IgD-negative memory B cell (primary cell): ENCODE measurements around the gene MOGAT1. TPM values are rescaled to one million over a fixed set of nuclear protein-coding genes. Genes with fewer than 3 reads are reported as not detected.
A peak's percentile ranks its signal among the peaks of the same experiment; 100 is the strongest.
"Not testable (repeated sequence)": the region's sequence is repeated elsewhere in the genome, so short reads cannot be mapped to it uniquely, and the experiment has no call there.

Experiments used
- H3K27ac Mint-ChIP-seq, 3 donors: one replicate each; pipeline ENCODE4 v1.8.0; 2020 to 2022; ENCODE audit warnings: mild to moderate bottlenecking in 3 of 3, mixed read lengths in 3 of 3, moderate library complexity in 1 of 3
- H3K27me3 Mint-ChIP-seq: one replicate; pipeline ENCODE4 v1.8.0; 2021; ENCODE audit warnings: mixed read lengths
- H3K36me3 Mint-ChIP-seq: one replicate; pipeline ENCODE4 v1.8.0; 2020; ENCODE audit warnings: mild to moderate bottlenecking, mixed read lengths
- H3K4me1 Mint-ChIP-seq, 3 donors: one replicate each; pipeline ENCODE4 v1.8.0; 2020 to 2022; ENCODE audit warnings: mixed read lengths in 3 of 3, mild to moderate bottlenecking in 1 of 3
- H3K4me3 Mint-ChIP-seq, 4 donors: one replicate each; pipeline ENCODE4 v1.8.0; 2020 to 2022; ENCODE audit warnings: mild to moderate bottlenecking in 4 of 4, mixed read lengths in 4 of 4, moderate library complexity in 3 of 4
- H3K9me3 Mint-ChIP-seq, 3 donors: one replicate each; pipeline ENCODE4 v1.8.0; 2020 to 2021; ENCODE audit warnings: mixed read lengths in 3 of 3, mild to moderate bottlenecking in 1 of 3
- polyA plus RNA-seq: library from polyadenylated mRNA; unstranded; fragments of 300-500 nt; fragmentation: Illumina TruSeq; gene quantifications from one replicate; pipeline ENCODE4 v1.2.3, GENCODE V29; 2021

Gene MOGAT1
- polyA plus RNA-seq, 1 donor from 2014 or later = not detected

DNA sequence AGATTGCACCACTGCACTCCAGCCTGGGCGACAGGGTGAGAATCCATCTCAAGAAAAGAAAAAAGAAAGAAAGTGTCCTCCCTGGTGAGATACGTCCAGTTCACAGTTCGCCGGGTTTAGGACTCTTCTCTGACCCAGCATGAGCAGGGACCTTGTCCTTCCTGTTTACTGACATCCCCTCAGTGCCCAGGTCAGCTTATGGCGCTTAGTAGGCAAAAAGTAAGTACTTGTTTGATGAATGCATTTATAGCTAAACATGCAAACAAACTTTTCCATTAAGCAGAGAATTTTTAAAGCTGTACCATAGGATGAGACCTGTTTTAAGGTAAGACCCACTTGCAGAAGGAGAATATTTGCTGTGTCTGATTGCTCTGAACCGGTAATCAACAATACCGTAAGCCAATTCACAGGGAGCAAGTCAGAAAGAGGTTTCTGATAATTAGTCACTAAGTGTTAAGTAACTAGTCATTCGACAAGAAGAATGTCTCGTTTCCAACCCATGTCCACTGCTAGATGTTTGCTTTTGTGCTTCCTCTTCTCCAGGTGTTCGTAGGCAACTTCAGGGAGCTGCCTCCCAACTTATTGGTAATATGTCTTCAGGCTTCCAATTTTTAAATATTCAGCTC is 40.0 kb downstream of the MOGAT1 start:
- H3K4me3 Mint-ChIP-seq = no peak overlapping the region
- peaks cover 25% of the 10 kb centered on the region for H3K27me3 Mint-ChIP-seq
- H3K27ac Mint-ChIP-seq = no peak overlapping the region
- H3K36me3 Mint-ChIP-seq = no peaks in the 10 kb centered on the region
- no peaks in the 10 kb centered on the region for H3K9me3 Mint-ChIP-seq
- peaks cover 5 to 9% (median 7%) of the 10 kb centered on the region in 3 donors for H3K4me1 Mint-ChIP-seq

DNA sequence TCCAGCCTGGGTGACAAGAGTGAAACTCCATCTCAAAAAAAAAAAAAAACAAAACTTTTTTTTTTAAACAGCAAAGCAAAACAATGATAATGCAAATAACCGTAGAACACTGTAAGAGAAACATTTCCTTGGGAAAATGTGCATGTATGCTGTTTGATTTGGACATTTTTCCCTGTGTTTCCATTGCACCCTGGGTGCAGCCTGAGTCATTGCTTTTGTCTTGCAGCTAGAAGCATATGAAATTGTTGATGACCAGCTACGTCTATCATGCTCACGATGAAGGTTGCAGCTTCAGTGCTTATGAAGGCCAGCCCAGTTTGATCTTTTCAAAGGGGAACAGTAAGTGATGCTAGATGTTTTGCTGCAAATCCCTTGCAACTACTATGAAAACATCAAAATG is 41.5 kb downstream of the MOGAT1 start:
- peaks cover 21% of the 10 kb centered on the region for H3K27me3 Mint-ChIP-seq
- no peaks in the 10 kb centered on the region for H3K9me3 Mint-ChIP-seq
- H3K27ac Mint-ChIP-seq = no peak overlapping the region
- H3K4me3 Mint-ChIP-seq = no peak overlapping the region
- peaks cover 5 to 9% (median 7%) of the 10 kb centered on the region in 3 donors for H3K4me1 Mint-ChIP-seq
- no peaks in the 10 kb centered on the region for H3K36me3 Mint-ChIP-seq

DNA sequence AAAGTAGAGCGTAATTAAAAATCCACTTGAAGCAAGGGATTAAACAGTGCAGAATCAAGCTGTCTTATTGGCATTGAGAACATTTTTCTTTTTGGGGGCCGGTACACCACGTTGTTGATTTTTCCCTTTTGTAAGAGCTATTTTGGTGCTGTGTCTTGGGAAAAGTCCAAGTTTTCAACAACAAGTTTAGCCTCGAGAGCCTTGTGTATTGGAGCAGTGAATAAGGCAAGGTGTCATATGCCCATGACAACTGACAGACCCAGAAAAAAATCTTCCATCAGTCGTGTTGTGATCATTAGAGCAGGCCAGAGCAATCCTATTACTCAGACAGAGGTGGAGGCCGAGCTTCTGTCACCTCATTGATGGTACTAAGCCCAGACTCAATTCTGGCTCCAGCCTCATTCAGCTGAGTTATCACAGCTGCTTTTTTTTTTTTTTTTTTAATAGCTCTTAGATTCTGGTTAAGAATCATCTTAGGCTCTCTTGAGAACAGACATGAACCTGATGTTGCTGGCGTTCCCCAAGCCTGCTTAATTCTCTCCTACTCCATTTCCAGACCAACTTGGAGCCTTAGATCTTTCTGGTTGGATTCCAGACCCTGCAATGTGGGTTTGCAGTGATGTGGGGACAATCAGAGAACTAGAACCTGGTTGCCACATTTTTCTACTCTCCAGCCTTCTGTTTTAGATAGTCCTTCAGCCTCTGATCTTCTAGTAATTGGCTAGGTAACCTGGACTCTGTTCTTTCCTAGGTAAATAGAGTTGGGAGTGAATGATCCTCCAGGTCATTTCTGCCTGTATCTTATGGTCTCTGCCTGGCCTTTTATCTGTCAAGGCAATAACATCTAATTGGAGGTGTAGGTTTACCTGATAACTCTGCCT is 43.1 kb downstream of the MOGAT1 start:
- Mint-ChIP-seq H3K9me3 (no peaks in the 10 kb centered on the region), H3K27ac (no peak overlapping the region), H3K36me3 (no peaks in the 10 kb centered on the region), H3K4me3 (no peak overlapping the region), H3K4me1 (peaks cover 5% of the 10 kb centered on the region in 3 donors), H3K27me3 (peaks cover 11% of the 10 kb centered on the region)

DNA sequence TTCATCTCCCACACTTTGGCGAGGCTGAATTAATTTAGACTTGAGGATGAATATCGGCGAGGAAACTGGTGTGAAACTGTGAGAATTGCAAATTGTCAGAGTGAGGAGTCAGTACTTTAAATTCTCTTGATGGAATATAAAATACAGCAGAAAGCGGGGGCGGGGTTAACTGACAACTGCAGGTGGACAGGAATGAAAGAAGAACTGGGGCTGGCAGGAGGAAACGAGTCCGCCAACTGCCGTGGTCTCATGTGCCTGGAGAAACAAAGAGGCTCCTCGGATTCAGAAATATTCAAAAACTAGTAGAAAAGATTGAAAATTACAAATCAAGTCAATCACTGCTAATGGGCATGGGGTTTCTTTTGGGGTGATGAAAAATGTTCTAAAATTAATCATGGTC is 44.3 kb downstream of the MOGAT1 start:
- Mint-ChIP-seq H3K9me3 (no peaks in the 10 kb centered on the region), H3K27me3 (peaks cover 5% of the 10 kb centered on the region), H3K36me3 (no peaks in the 10 kb centered on the region), H3K4me3 (peak overlapping the region in 1 of 4 donors; percentile 48), H3K27ac (no peak overlapping the region), H3K4me1 (peaks cover 4 to 7% (median 5%) of the 10 kb centered on the region in 3 donors)

DNA sequence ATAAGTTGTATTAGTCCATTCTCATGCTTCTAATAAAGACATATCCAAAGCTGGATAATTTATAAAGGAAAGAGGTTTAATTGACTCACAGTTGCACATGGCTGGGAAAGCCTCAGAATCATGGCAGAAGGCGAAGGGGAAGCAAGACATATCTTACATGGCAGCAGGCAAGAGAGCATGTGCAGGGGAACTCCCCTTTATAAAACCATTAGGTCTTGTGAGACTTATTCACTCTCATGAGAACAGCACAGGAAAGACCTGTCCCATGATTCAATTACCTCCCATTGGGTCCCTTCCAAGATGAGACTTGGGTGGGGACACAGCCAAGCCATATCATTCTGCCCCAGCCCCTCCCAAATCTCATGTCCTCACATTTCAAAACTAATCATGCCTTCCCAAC is 48.3 kb downstream of the MOGAT1 start:
- H3K27ac Mint-ChIP-seq, H3K27me3 Mint-ChIP-seq, H3K4me3 Mint-ChIP-seq, H3K4me1 Mint-ChIP-seq, H3K9me3 Mint-ChIP-seq, H3K36me3 Mint-ChIP-seq: not testable (repeated sequence)

DNA sequence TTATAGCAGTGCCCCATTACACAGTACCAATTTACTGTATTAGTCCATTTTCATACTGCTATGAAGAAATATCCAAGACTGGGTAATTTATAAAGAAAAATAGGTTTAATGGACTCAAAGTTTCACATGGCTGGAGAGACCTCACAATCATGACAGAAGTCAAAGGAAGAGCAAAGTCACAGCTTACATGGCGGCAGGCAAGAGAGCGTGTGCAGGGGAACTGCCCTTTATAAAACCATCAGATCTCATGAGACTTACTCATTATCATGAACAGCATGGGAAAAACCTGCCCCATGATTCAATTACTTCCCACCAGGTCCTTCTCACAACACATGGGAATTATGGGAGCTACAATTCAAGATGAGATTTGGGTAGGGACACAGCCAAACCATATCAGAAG is 50.1 kb downstream of the MOGAT1 start:
- not testable (repeated sequence) for H3K9me3 Mint-ChIP-seq, H3K27ac Mint-ChIP-seq, H3K27me3 Mint-ChIP-seq, H3K4me3 Mint-ChIP-seq, H3K36me3 Mint-ChIP-seq, H3K4me1 Mint-ChIP-seq

DNA sequence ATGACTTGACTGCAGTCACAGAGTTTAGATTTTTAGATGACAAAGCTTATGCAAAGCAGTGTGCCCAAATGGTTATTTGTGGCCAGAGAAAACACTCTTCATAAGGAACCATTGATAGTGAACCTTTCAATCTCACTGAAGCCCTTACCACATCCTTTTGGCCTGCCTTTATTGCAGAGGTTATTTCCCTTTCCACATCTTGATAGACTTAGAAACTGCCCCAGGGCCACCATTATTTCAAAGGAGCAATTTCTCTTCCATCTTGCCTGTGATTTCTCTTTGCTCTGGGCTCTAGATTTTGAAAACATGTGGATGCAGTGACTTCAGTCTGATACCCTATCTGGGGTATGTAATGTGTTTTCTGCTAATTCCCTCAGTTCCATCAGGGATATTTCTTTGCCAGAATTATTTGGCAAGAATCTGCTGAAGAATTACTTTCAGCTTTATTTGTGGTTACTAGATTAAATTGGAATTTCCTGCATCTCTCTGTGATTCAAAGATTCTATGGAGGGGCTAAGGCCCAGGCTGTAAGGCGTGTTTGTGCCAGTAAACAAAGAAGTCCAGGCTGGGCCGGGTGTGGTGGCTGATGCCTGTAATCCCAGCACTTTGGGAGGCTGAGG is 51.0 kb downstream of the MOGAT1 start:
- Mint-ChIP-seq H3K36me3 (no peaks in the 10 kb centered on the region), H3K4me3 (no peak overlapping the region), H3K27ac (no peak overlapping the region), H3K27me3 (peaks cover 1% of the 10 kb centered on the region), H3K4me1 (peaks cover 0 to 2% (median 0%) of the 10 kb centered on the region in 3 donors), H3K9me3 (no peaks in the 10 kb centered on the region)

DNA sequence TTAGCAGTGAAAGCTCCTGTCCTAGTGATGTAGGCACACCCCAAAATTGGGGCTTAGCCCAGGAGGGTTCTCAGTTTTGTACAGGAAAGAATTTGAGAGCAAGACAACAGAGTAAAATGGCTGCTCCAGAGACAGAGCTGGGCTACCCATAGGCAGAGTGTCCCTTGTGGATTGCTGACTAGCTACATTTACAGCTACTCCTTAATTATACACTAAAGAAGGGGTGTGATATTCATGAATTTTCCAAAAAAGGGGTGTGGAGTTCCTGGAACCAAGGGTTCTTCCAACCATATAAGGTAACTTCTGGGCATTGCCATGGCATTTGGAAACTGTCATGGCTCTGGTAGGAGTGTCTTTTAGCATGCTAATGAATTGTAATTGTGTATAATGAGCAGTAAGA is 52.8 kb downstream of the MOGAT1 start:
- peaks cover 2% of the 10 kb centered on the region for H3K36me3 Mint-ChIP-seq

DNA sequence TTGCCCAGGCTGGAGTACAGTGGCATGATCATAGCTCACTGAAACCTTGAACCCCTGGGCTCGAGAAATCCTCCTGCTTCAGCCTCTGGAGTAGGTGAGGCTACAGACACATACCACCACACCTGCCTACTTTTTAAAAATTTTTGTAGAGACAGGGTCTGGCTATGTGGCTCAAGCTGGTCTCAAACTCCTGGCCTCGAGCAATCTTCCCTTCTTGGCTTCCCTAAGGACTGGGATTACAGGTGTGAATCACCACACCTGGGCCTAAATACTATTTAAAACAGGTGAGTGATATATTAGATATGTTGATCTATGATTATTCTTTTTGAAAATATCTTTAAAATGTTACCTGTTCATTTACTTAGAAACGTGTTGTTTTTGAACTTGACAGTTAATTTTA is 57.2 kb downstream of the MOGAT1 start:
- Mint-ChIP-seq H3K4me1 (peaks cover 0 to 6% (median 2%) of the 10 kb centered on the region in 3 donors), H3K4me3 (no peak overlapping the region), H3K9me3 (peaks cover 0 to 6% (median 0%) of the 10 kb centered on the region in 3 donors), H3K36me3 (peaks cover 4% of the 10 kb centered on the region), H3K27ac (no peak overlapping the region), H3K27me3 (peaks cover 3% of the 10 kb centered on the region)

More for the DNA sequence above, 52.8 kb downstream of the MOGAT1 start:
- Mint-ChIP-seq H3K4me1 (peaks cover 0 to 2% (median 0%) of the 10 kb centered on the region in 3 donors), H3K27ac (no peak overlapping the region), H3K27me3 (peaks cover 1% of the 10 kb centered on the region), H3K9me3 (no peaks in the 10 kb centered on the region), H3K4me3 (no peak overlapping the region)

DNA sequence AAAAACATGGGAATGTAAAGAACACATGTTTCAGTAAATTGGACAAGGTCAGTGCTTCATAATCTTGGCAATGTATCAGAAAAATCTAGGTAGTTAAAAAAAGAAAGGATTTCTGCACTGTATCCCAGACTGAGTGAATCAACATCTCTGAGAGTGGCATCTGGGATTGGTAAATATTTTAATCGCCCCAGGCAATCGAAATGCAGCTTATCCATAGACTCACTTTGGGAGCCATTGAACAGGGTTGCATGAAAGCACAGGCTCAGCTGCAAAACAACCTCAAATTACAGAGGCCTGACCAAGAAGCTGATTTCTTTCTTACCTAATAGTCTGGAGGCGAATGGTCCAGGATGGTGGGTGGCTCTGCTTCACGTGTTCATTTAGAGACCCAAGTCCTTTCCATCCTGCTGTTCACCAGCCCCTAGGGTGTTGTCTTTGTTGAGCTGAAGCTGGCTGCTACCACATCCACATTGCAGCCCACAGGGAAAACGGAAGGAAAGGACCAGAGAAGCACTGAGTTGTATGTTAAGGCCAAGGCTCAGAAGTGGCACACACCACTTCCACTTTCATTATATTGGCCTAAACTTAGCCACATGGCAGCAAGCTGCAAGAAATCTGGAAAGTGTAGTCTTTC is 59.0 kb downstream of the MOGAT1 start:
- Mint-ChIP-seq H3K4me1 (peaks cover 0 to 6% (median 2%) of the 10 kb centered on the region in 3 donors), H3K4me3 (no peak overlapping the region), H3K27me3 (peaks cover 1% of the 10 kb centered on the region), H3K36me3 (peaks cover 4% of the 10 kb centered on the region), H3K27ac (no peak overlapping the region), H3K9me3 (peaks cover 0 to 6% (median 0%) of the 10 kb centered on the region in 3 donors)

DNA sequence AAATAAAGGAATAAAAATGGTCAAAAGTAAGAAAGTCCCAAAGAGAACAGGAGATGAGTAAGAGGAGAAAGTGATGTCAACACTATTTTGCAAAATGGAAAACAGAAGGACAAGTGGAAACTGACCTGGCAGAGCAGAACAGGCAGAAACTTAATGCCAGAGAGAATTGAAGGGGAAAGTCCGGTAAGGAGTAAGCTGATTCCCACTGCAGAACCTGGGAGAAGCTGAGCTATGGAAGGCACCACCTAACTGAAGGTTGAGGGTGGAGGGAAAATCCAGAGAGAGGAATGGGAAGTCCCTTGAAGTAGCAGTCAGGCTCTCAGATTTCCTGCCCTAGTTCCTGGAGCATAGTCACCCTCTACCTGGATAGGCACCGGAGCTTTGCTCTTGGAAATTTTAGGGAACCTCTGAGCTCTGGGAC is 59.8 kb downstream of the MOGAT1 start:
- peaks cover 4% of the 10 kb centered on the region for H3K36me3 Mint-ChIP-seq
- H3K27me3 Mint-ChIP-seq = peaks cover 1% of the 10 kb centered on the region
- no peak overlapping the region for H3K27ac Mint-ChIP-seq
- H3K9me3 Mint-ChIP-seq = peaks cover 0 to 6% (median 0%) of the 10 kb centered on the region in 3 donors
- peaks cover 0 to 6% (median 2%) of the 10 kb centered on the region in 3 donors for H3K4me1 Mint-ChIP-seq
- H3K4me3 Mint-ChIP-seq = no peak overlapping the region

DNA sequence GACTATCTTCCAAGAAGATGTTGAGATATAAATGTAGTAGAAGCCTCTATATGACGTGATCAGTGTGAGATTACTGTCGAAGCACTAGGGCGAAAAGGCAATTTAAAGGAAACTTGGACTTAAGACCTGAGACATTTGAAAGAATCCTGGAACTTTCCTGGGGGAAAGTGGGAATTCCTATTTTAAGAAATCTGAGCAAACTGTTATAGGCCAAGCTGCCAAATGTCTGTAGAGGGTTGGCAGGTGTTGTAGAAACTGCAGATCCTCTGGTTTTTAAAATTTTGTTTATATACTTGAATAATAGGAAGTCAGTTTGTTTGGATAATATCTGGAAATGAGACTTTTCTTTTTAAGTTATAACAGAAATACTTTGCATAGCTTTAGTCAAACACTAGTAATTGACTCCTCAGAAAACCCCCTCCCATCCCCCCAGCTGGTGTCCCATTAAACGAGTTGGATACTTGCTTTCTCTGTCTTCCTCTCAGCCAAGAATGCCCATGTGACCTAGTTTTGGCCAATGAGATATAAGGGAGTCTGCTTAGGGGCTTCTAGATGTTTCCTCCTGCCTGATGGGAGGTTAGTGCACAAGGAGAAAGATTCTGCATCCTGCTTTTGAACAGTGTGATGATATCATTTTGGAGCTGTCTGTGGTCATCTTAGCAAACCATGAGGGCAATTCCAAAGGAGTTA is 61.2 kb downstream of the MOGAT1 start:
- H3K4me3 Mint-ChIP-seq = no peak overlapping the region

DNA sequence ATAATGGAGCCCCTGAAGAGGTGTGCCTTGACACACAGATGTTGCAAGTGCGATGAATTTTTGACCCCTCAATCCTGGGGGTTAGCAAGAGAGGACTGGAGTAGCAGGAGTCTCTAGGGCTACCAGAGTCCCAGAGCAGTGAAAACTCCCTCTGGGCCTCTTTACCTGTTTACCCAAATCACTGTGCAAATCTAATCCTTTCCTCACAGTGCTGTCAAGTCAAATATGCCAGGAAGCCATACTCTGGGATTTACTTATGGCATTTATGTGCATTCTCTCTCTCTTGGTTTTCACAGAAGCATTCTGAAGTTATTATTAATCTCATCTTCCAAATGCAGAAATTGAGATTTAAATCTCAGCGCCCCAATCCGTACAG is 62.0 kb downstream of the MOGAT1 start:
- no peak overlapping the region for H3K27ac Mint-ChIP-seq
- peaks cover 0 to 6% (median 0%) of the 10 kb centered on the region in 3 donors for H3K9me3 Mint-ChIP-seq
- peaks cover 6% of the 10 kb centered on the region for H3K27me3 Mint-ChIP-seq

More for the DNA sequence above, 61.2 kb downstream of the MOGAT1 start:
- H3K27ac Mint-ChIP-seq = no peak overlapping the region
- peaks cover 6% of the 10 kb centered on the region for H3K27me3 Mint-ChIP-seq
- H3K36me3 Mint-ChIP-seq = peaks cover 4% of the 10 kb centered on the region
- H3K4me1 Mint-ChIP-seq = peaks cover 0 to 6% (median 2%) of the 10 kb centered on the region in 3 donors
- peaks cover 0 to 6% (median 0%) of the 10 kb centered on the region in 3 donors for H3K9me3 Mint-ChIP-seq

More for the DNA sequence above, 62.0 kb downstream of the MOGAT1 start:
- no peak overlapping the region for H3K4me3 Mint-ChIP-seq
- H3K36me3 Mint-ChIP-seq = peaks cover 2% of the 10 kb centered on the region
- H3K4me1 Mint-ChIP-seq = peaks cover 0 to 6% (median 2%) of the 10 kb centered on the region in 3 donors
